T-helper 17 cell (primary cell): Measurements from ENCODE around the gene DDX39B. TPM values are rescaled to one million over a fixed set of nuclear protein-coding genes. Genes with fewer than 3 reads are reported as not detected.
"Not testable (repeated sequence)": the region's sequence is repeated elsewhere in the genome, so short reads cannot be mapped to it uniquely, and the experiment has no call there.

Experiments used
- ATAC-seq: fragments of 150-1000 bp; cut with Tn5 transposase; 2 replicates; pipeline ENCODE4 v1.10.0; 2021; ENCODE audit warnings: mild to moderate bottlenecking, moderate library complexity
- DNase-seq, 3 donors: peaks; one replicate each; pipeline versions ENCODE4 v3.0.0 to v3.0.0-alpha.2; 2020 to 2021
- H3K9me3 ChIP-seq: one replicate; pipeline ENCODE4 v1.7.0; 2013; ENCODE audit warnings: low read length, mild to moderate bottlenecking; ENCODE audit not compliant: control insufficient read depth, poor library complexity, severe bottlenecking
- H3K27ac Mint-ChIP-seq: one replicate; pipeline ENCODE4 v1.8.0; 2022; ENCODE audit warnings: mild to moderate bottlenecking, moderate library complexity, mixed read lengths
- H3K27me3 Mint-ChIP-seq: one replicate; pipeline ENCODE4 v1.8.0; 2022; ENCODE audit warnings: mixed read lengths
- H3K36me3 Mint-ChIP-seq: one replicate; pipeline ENCODE4 v1.8.0; 2022; ENCODE audit warnings: low read depth, mixed read lengths
- H3K4me1 Mint-ChIP-seq: one replicate; pipeline ENCODE4 v1.8.0; 2022; ENCODE audit warnings: mild to moderate bottlenecking, mixed read lengths
- H3K4me3 Mint-ChIP-seq: one replicate; pipeline ENCODE4 v1.8.0; 2022; ENCODE audit warnings: mild to moderate bottlenecking, moderate library complexity, mixed read lengths
- total RNA-seq, 4 donors: library from RNA in 2 of 4; stranded (reverse) in 2 of 4; gene quantifications; one replicate each; pipeline ENCODE4 v1.2.3 and lab custom pipeline; 2022 to 2026

DDX39B gene
- total RNA-seq, 2 donors from 2014 or later: 496 to 507 TPM

GRCh38 chr6:31510007-31510406, 31.8 kb downstream of the DDX39B start:
- Mint-ChIP-seq H3K4me1 (peaks cover 10% of the 10 kb centered on the region), H3K36me3 (peaks cover 6% of the 10 kb centered on the region), H3K4me3 (no peak overlapping the region), H3K27me3 (no peaks in the 10 kb centered on the region), H3K27ac (peak overlapping the region; percentile 81)
- ATAC-seq (no peak), DNase-seq (no peak)
- H3K9me3 ChIP-seq: no peaks in the 10 kb centered on the region

DNA sequence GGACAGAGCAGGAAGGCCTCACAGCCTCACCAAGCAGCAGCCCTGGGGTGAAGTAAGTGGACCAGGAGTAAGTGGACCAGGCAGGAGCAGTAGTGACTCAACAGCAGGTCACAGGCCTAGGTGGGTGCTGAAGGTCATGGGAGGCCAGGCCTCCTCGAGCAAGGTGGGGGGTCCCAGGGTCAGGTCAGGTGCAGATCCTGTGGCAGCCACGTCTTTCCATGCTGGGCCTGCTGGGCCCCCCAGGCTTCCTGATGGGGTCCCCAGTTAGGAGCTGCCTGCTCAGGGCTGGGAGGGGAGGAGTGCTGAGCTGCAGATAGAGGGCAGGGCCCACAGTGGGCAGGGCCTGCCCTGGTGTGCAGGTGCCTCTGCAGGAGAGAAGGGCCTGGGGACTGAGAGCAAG, 32.8 kb downstream of the DDX39B start:
- Mint-ChIP-seq H3K4me1 (peaks cover 12% of the 10 kb centered on the region), H3K27ac (peak overlapping the region; percentile 81)
- H3K36me3 Mint-ChIP-seq, H3K27me3 Mint-ChIP-seq, ATAC-seq, H3K4me3 Mint-ChIP-seq, DNase-seq, H3K9me3 ChIP-seq: not testable (repeated sequence)

GRCh38 chr6:31502586-31502985, 39.2 kb downstream of the DDX39B start:
- ATAC-seq: no peak
- Mint-ChIP-seq H3K27ac (peak overlapping the region; percentile 4), H3K36me3 (peaks cover 4% of the 10 kb centered on the region), H3K27me3 (no peaks in the 10 kb centered on the region), H3K4me3 (no peak overlapping the region), H3K4me1 (peaks cover 51% of the 10 kb centered on the region)
- no peak for DNase-seq
- no peaks in the 10 kb centered on the region for H3K9me3 ChIP-seq

DNA sequence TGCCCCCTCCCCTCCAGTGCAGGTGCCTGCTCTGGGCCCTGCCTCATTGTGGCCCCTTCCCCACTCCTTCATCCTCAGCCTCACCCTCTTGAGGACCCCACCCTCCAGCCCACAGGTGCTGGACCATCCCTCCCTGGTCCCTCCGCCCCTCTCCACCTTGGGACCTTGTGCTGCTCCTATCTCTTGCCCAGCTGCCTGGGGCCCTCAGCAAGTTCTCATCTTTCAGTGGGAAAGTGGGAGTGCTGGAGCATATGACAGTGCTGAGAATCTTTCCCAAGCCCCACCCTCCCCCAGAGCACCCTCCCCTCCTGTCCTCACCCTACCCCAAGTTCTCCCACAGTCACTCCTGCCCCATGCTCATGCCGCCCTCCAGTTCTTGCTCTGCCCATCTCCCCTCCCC, 42.2 kb downstream of the DDX39B start:
- peaks cover 65% of the 10 kb centered on the region for H3K4me1 Mint-ChIP-seq
- not testable (repeated sequence) for H3K9me3 ChIP-seq, H3K27me3 Mint-ChIP-seq, DNase-seq, ATAC-seq, H3K36me3 Mint-ChIP-seq
- H3K27ac Mint-ChIP-seq: peak overlapping the region; percentile 94
- H3K4me3 Mint-ChIP-seq: peak overlapping the region; percentile 96

DNA sequence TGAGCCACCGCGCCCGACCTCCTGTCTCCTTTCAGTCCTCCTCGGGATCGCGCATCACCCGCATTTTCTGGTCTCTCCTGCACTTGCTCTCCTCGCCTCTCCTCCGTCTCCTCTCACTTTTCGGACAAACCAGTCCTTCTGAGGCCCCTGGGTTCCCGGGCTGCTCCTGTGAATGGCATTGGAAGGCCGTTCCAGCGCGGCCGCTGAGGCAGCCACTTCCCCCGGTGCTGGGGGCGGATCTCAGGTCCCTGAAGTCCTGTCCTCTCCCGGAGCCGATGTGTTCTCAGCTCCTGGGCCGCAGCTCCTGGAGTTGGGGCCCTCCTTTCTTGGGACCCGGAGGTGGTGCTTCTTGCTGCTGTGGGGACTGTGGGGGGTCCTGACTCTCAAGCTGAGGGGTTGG, 43.1 kb downstream of the DDX39B start:
- H3K36me3 Mint-ChIP-seq: peaks cover 1% of the 10 kb centered on the region
- no peaks in the 10 kb centered on the region for H3K9me3 ChIP-seq
- peak overlapping the region; percentile 96 for H3K4me3 Mint-ChIP-seq
- ATAC-seq (no peak), DNase-seq (no peak)
- no peaks in the 10 kb centered on the region for H3K27me3 Mint-ChIP-seq
- peaks cover 66% of the 10 kb centered on the region for H3K4me1 Mint-ChIP-seq
- peak overlapping the region; percentile 94 for H3K27ac Mint-ChIP-seq

DNA sequence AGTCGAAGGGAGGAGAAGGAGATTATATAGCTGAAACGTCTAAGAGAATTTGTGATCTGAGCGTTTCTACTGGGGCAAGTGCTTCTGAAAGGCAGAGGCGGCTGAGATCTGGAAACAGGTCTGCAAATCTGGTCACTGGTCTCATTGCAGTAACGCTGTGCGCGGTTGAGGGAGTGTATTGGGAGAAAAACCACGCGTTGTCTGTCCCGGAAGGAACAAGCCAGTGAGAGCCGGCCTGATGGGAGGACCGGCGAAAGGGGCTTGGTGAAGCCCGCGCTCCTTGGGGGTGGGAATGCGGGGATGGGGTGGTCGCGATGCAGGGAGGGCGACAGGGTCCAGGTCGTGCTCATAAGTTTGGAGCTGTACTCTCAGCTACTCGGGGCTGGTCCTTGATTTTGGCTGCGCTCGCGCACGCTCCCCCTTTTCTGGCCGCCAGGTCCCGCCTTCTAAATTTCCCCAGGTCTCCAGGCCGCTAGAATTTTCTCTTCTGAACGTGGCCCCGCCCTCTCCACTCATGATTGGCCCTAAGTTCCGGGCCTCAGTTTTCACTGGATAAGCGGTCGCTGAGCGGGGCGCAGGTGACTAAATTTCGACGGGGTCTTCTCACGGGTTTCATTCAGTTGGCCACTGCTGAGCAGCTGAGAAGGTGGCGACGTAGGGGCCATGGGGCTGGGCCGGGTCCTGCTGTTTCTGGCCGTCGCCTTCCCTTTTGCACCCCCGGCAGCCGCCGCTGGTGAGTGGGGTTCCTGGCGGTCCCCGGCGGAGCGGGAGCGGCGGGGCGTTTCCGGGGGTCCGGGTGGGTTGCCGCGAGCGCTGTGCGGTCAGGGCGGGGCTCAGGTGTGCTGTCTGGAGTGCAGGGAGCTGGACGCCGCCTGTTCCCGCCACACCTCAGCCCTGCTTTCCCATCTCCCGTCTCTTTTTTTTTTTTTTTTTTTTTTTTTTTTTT, 44.0 kb downstream of the DDX39B start, which contains the start of gene MICB:
Gene MICB (plus strand): TSS at position 615 of the 946 bp plus-strand sequence. CDS start 49 bp downstream, at position 664.
- Mint-ChIP-seq H3K27ac (peak within 1 kb of the TSS; percentile 94), H3K4me3 (peak within 1 kb of the TSS; percentile 97), H3K4me1 (peaks cover 66% of the 10 kb centered on the region), H3K36me3 (peaks cover 2% of the 10 kb centered on the region), H3K27me3 (no peaks in the 10 kb centered on the region)
- DNase-seq: peak; percentile 74 to 83 (median 77)
- no peaks in the 10 kb centered on the region for H3K9me3 ChIP-seq
- ATAC-seq: peak; percentile 82

GRCh38 chr6:31496826-31497225, 45.0 kb downstream of the DDX39B start:
- not testable (repeated sequence) for ATAC-seq, DNase-seq, H3K9me3 ChIP-seq, H3K27me3 Mint-ChIP-seq, H3K36me3 Mint-ChIP-seq
- H3K27ac Mint-ChIP-seq: peak overlapping the region; percentile 94
- H3K4me3 Mint-ChIP-seq: peak overlapping the region; percentile 97
- peaks cover 60% of the 10 kb centered on the region for H3K4me1 Mint-ChIP-seq

- no peak for DNase-seq
- Mint-ChIP-seq H3K4me3 (peak overlapping the region; percentile 98), H3K4me1 (peaks cover 48% of the 10 kb centered on the region), H3K36me3 (peaks cover 2% of the 10 kb centered on the region), H3K27ac (peak overlapping the region; percentile 95), H3K27me3 (no peaks in the 10 kb centered on the region)
- ATAC-seq: no peak
- no peaks in the 10 kb centered on the region for H3K9me3 ChIP-seq
Observed at GRCh38 chr6:31495580-31495979, 46.2 kb downstream of the DDX39B start.

GRCh38 chr6:31493875-31494694, 47.7 kb downstream of the DDX39B start:
- DNase-seq (peak; percentile 53 to 73 (median 73)), ATAC-seq (peak; percentile 54)
- Mint-ChIP-seq H3K4me1 (peaks cover 41% of the 10 kb centered on the region), H3K4me3 (peak overlapping the region; percentile 98), H3K36me3 (peaks cover 2% of the 10 kb centered on the region), H3K27me3 (no peaks in the 10 kb centered on the region), H3K27ac (peak overlapping the region; percentile 95)
- H3K9me3 ChIP-seq: no peaks in the 10 kb centered on the region

DNA sequence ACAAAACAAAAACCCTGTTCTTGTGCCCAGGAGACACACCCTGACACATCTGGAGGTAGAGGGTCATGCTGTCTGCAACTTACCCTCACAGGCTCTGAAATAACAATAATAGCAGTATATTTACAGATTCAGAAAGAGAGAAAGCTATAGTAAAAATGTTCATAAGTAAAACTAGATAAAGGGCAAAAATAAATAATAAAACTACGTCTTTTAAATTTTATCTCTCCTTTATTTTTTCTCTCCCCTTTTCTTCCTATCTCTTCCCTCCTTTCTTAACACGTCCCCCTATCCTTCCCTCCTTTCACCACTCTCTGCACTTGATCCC, 48.3 kb downstream of the DDX39B start:
- not testable (repeated sequence) for H3K27me3 Mint-ChIP-seq, ATAC-seq, H3K36me3 Mint-ChIP-seq, DNase-seq, H3K9me3 ChIP-seq
- H3K4me3 Mint-ChIP-seq: peak overlapping the region; percentile 98
- peaks cover 36% of the 10 kb centered on the region for H3K4me1 Mint-ChIP-seq
- H3K27ac Mint-ChIP-seq: peak overlapping the region; percentile 95

GRCh38 chr6:31490115-31490873, 51.5 kb downstream of the DDX39B start:
- no peaks in the 10 kb centered on the region for H3K9me3 ChIP-seq
- Mint-ChIP-seq H3K36me3 (peaks cover 2% of the 10 kb centered on the region), H3K4me3 (no peak overlapping the region), H3K4me1 (peaks cover 17% of the 10 kb centered on the region), H3K27ac (peak overlapping the region; percentile 67), H3K27me3 (no peaks in the 10 kb centered on the region)
- DNase-seq (no peak), ATAC-seq (no peak)

- Mint-ChIP-seq H3K27me3 (no peaks in the 10 kb centered on the region), H3K4me1 (peaks cover 20% of the 10 kb centered on the region), H3K4me3 (no peak overlapping the region), H3K36me3 (peaks cover 2% of the 10 kb centered on the region), H3K27ac (no peak overlapping the region)
- ATAC-seq: no peak
- no peak for DNase-seq
- no peaks in the 10 kb centered on the region for H3K9me3 ChIP-seq
Observed at GRCh38 chr6:31489086-31489485, 52.7 kb downstream of the DDX39B start.

DNA sequence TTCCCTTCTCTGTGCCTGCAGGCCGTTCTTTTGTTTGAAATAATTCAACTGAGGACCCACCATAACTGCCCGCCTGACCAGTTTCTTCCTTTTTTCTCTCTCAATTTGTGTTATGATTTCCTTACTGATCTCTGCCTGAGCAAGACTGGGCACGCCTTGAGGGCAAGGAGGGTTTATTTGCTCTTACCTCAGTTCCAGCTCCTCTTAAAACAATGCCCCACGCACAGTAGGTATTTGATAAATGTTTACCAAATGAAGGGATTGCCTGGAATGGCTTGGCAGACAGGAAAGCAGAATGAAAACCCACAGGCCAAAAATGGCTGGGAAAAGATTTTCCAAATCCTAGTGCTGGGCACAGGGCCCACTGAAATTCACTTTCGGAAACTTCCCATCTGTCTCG, 54.1 kb downstream of the DDX39B start:
- H3K27me3 Mint-ChIP-seq, H3K36me3 Mint-ChIP-seq, H3K27ac Mint-ChIP-seq, ATAC-seq, H3K9me3 ChIP-seq, H3K4me3 Mint-ChIP-seq, DNase-seq: not testable (repeated sequence)
- H3K4me1 Mint-ChIP-seq: peaks cover 17% of the 10 kb centered on the region
